NCI-H2227 (cell line): ENCODE results near the gene SERINC5.
"Not testable (repeated sequence)": the region's sequence is repeated elsewhere in the genome, so short reads cannot be mapped to it uniquely, and the experiment has no call there.

Experiments used
- DNase-seq: peaks from one replicate; lab custom pipeline; 2025; ENCODE audit not compliant: unreplicated experiment; lab: John Stamatoyannopoulos, UW

SERINC5 gene

DNA sequence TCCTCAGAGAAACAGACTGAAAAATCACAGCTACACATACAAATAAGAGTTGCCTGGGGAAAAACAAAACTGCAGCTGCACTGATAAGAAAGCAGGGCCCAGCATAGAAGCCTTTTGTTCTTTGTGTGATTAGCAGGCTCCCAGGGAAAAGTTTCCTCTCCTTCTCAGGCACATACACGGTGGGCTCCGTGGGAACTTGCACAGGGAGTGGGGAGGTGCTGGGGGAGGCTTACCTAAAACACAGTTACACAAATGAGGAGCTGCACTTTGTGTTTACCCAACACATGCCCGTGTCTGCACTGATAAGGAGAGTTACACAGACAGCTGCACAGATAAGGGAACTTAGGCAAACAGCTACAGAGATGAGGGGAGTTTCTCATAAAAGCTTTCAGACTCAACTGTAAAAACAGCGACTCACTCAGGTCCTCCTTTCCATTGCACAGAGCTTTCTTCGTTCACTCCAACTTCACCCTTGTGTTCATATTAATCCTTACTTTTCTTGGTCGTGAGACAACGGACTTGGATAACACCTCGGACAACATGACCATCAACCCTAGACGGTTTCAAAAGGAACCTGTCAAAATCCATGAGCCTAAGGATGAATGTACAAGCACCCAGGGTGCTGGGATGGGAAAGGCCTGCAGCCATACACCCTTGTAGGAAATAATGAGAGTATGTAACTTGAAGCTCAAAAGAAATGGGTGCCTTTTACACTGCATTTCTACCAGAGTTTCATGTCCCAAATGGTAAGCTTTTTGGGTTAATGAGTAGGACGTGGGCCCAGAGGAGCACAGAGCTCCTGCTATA lies 50.8 kb downstream of the SERINC5 start:
- DNase-seq: no peak

DNA sequence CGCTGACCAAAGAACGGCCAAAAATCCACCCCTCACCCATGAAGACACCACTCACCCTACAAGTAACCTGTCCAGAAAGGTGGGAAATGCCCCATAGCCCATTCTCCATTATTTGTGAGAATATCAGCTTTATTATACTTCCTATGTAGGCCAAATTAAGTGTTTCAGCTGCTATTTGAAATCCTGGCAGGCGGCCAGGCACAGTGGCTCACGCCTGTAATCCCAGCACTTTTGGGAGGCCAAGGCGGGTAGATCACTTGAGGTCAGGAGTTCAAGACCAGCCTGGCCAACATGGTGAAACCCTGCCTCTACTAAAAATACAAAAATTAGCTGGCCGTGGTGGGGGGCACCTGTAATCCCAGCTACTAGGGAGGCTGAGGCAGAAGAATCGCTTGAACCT lies 54.1 kb downstream of the SERINC5 start:
- DNase-seq: not testable (repeated sequence)

DNA sequence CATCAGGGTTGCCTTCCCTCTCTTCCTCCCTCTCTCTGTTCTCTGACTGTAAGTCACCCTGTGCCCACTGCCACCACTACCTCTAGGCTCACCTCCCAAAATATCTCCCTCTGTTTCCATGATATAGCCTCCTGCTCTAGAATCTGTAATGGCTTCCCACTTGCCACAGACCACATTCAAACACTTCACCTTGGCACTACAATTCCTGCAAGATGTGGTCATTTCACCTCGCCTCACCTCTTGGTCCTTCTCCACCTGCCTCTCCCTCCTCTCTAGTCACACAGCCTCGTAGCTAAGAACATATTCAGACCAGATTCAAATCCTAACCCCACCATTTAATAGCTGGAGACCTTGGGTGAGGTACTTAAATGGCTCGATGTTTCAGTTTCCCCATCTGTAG lies 56.9 kb downstream of the SERINC5 start:
- DNase-seq: no peak

DNA sequence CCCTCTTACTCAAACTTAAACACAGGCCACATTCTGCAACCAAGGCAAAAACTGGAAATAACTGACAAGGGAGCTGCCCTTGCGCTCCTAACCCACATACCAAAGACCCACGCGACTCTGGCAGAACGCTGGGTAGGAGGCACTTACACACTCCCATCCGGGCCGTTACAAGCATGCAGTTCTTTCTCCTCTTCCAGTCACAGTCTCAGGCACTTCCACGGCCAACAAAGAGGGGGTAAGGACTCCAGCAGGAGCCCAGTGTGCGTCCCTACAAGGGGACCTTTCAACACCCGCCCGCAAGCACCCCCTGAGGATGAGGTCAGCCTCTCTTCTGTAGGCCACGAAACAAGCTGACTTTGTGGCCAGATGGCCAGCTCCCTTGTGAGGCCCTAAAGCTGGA lies 57.4 kb downstream of the SERINC5 start:
- DNase-seq: no peak

DNA sequence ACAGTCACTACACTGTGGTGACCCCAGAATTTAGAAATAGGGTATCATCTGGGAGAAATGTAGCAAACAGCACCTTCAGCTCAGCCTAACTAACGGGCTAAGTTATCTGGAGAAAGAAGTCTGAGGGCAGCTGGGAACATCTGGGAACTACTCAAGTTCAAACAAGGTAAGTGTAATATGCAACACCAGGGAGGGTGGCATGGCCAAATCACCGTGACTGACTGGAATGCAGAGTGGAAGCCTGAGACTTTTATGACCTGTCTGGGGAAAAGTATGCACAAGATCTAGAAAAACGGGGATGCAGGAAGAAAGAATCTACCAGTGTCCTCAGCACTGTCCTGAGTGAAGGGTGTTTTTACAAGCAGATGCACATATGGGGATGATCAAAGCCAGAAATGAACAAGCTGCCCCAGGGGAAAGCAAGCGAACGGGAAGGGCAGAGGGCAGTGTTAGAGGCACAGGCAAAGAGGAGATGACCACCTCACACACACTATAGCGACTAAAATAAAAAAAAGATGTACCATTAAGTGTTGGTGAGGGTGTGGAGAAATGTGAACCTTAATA lies 59.9 kb downstream of the SERINC5 start:
- DNase-seq: no peak

DNA sequence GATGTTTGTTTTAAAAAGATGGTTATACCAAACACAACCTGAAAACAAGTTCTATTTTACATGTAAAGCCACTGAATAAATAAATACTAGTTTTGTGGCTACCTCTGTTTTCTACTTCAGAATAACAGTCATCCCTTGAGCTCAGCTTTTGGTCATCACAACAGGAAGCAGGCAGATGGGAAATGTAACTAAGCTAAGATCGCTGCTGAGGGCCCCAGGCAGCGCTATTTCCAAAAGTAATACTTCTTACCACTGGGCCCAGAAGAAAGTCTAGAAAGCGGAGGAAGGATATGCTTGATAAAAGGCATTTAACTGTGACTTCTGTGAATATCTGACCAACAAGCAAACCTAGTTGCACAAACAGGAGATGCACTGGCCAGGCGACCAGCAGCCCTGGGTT lies 61.4 kb downstream of the SERINC5 start:
- no peak for DNase-seq

DNA sequence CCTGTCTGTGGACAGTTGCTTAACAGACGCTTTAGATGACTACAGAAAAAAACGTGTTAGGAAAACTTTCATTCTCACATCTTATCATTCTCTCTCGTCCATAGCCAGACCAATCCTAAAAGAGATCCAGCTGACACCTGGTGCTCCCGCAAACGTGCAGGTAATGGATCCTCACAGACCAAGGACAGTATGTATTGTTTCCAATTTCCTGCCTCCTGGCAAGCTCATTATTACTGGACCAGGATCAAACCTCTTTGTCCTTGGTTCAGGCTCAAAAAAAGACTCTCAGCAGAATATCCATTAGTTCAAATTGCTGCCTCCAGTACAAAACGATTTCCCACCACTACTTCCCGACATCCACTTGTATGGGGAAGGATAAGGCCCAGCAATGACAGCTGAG lies 62.4 kb downstream of the SERINC5 start:
- peak; percentile 80 for DNase-seq

DNA sequence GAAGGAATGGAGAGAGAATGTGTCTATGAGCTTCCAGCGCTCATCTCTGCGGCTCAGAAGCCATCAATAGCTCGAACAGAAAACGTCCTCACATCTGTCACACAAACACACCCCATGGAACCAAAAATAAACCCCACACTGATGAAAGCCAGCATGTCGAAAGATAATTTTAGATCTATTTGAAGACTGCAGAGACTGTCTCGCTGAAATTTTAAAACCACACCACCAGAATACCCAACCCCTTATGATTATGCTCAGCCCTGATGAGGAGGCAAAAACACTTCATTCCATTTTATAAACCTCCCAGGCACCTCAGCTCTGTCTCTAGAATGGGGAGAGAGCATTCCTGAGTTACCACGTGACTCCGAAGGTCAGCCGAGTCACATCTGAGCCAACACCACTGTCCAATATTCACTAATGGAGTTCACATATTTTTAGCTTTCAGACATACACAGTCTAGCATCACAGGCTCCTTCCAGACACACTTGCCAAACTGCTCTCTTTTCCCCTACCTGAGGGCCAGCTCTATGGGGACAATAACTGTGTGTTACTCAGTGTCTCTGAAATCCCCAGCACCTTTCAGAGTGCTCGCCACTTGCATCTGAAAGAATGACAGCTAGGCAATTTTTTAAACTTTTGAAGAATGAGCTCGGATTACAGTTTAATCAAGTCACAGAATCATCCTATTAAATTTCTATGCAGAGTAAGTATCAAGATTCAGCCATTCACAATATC lies 63.2 kb downstream of the SERINC5 start:
- no peak for DNase-seq

DNA sequence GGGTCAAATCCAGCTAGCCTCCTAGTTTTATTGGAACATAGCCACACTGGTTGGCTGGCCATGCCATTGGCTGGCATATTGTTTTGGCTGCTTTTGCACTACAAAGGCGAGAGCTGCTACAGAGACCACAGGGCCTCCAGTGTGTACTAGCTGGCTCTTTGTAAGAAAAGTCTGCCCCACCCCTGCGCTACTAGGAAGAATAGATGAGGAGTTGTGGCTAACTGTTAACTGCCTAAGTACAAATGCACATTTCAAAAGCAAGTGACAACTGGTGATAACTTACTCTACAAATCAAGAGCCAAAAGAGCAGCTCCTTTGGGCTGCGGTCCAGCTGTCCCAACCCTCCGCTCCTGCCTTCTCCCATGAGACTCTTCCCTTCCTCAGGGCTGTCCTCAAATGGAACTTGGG lies 63.9 kb downstream of the SERINC5 start:
- DNase-seq: no peak

DNA sequence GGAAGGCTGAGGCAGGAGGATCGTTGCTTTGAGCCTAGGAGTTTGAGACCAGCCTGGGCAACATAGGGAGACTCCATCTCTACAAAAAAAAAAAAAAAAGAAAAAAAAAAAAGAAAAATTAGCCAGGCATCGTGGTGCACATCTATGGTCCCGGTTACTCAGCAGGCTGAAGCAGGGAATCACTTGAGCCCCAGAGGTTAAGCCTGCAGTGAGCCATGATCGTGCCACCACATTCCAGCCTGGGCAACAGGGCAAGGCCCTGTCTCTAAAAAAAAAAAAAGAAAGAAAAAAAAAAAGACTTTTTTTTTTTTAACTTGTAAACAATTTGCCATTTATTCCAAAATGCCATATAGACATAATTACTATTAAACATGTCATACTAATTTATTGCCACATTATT lies 64.5 kb downstream of the SERINC5 start:
- DNase-seq: no peak

DNA sequence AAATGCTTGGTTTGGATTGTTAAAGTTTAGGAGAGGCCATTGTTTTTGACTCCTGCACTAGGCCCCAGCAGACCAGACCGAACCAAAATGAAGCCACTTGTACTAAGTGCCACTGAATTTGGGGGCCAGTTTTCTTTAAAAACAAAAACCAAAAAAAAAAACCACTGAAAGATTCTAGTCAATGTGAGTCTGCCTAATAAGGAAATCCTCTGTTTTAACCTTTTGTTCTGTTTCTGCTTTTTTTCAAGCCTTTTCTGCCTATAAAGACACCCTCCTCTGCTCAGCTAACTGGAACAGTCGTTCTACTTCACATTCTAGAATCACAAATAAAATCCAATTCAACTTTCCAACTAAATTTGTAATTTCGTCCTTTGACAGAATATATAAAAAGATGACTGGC lies 64.9 kb downstream of the SERINC5 start:
- DNase-seq: no peak

DNA sequence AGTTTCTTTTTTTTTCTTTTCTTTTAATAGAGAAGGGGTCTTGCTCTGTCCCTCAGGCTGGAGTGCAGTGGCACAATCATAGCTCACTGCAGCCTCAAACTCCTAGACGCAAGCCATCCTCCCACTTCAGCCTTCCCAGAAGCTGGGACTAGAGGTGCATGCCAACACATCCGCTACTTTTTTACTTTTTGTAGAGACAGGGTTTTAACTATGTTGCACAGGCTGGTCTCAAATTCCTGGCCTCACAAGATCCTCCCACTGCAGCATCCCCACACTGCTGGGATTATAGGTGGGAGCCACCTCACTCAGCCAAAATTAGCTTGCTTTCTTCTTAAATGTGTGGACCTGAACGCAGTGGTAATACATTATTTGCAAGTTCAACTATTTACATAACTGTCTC lies 66.1 kb downstream of the SERINC5 start:
- DNase-seq: no peak

DNA sequence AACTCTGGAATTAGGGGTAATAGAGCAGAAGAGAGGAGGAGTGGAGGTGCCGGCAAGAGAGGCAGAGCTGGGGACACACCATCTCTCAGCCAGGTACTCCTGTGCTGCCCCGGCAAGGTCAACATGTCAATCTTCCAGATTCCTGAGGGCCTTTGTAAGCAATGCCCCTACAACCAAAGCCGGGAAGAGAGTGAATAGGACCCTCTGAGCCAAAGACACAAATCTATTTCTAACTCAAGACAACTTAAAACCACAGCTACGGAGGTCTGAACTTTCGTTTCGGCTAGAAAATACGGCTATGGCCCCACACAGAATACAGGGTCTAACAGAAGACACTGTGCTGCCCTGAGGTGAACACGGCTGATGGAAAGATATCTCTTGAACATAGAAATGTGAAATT lies 66.6 kb downstream of the SERINC5 start:
- no peak for DNase-seq

DNA sequence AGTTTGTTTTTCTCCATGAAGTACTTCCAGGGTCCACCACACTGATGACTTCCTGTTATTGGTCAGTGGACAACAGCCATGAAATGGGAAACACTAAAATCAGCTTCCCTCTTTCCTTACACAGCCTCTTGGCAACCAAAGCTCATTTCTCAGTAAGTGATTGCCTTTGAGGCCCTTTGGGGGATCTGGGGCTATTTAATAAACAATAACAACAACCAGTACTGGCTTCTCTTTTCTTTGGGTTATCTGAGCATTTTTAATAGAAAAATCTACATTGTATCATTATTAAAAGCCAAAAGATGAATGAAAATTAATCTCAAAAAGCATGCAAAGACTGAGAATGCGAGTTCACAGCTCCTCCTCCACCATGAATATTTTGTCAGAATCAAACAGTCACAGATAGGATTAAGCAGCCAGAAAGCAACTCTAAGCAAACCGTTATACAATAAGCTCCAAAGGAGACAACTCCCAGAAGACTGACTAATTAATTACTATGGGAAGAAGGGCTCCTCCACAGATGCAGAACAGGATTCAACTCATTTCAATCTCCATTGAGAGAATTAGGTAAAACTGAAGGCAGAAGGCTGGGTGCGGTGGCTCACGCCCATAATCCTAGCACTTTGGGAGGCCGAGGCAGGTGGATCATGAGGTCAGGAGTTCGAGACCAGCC lies 68.3 kb downstream of the SERINC5 start:
- no peak for DNase-seq

DNA sequence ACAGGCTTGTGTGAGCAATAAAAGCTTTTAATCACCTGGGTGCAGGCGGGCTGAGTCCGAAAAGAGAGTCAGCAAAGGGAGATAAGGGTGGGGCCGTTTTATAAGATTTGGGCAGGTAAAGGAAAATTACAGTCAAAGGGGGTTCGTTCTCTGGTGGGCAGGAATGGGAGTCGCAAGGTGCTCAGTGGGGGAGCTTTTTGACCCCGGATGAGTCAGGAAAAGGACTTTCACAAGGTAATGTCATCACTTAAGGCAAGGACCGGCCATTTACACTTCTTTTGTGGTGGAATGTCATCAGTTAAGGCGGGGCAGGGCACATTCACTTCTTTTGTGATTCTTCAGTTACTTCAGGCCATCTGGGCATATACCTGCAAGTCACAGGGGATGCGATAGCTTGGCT lies 70.3 kb downstream of the SERINC5 start:
- DNase-seq: not testable (repeated sequence)

DNA sequence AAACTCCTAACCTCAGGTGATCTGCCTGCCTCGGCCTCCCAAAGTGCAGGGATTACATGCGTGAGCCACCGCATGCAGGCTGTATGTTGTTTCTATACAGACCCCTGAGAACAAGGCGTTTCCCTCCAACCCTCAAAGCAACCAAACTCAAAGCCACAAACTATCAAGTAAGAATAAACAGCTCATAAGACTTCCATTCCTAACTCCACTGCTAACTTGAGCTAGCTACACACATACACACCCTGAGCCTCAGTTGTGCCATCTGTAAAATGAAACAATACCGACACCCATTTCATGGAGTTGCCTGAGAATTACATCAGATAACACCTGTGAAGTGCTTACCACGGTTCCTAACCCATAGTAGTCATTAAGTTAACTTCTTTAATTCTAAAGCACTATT lies 70.8 kb downstream of the SERINC5 start:
- no peak for DNase-seq

DNA sequence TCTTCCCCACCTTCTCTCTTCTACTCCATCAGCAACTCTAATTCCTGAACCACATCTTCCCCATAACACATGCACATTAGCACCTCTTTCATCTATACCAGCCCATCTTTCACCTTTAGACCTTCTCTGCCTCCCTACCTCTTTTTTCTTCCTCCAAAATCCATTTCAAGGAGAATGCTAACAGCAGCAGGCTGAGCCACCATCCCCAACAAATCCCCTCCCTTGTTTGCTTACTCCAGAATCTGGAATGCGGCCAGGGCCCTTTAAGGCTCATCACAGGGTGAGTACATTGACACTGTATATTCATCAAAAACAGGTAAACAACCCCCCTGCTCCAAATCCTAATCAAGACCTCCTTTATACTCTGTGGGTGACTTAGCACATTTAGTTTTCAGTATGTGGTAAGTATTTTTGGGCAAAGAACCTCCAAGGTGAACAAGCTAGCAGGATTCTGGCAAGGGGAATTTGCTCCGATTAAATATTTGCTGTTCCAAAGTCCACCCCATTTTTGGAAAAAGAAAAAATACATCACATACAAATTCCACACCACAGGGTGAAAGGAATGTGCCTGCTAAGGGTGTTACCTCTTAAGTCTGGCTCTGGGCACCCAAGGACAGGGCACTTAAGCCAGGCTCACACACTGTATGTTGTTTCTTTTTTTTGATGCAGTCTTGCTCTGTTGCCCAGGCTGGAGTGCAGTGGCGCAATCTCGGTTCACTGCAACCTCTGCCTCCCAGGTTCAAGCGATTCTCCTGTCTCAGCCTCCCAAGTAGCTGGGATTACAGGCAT lies 71.4 kb downstream of the SERINC5 start:
- no peak for DNase-seq

DNA sequence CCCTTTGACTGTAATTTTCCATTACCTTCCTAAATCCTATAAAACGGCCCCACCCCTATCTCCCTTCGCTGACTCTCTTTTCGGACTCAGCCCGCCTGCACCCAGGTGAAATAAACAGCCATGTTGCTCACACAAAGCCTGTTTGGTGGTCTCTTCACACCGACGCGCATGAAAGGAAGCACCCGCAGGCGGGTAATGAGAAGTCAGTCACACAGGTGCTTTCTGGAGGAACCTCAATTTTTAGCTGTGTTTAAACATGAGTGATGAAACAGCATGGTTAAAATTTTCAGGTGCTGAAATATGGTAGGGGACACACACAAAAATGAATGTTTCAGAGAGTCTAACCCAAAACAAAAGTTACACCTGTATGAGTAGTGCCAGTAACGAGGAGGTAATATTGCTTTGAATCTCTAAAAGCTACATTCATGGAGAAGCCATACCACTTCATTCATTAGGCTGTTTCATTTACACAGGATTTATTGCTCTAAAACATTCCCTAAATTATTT lies 72.1 kb downstream of the SERINC5 start:
- DNase-seq: not testable (repeated sequence)

DNA sequence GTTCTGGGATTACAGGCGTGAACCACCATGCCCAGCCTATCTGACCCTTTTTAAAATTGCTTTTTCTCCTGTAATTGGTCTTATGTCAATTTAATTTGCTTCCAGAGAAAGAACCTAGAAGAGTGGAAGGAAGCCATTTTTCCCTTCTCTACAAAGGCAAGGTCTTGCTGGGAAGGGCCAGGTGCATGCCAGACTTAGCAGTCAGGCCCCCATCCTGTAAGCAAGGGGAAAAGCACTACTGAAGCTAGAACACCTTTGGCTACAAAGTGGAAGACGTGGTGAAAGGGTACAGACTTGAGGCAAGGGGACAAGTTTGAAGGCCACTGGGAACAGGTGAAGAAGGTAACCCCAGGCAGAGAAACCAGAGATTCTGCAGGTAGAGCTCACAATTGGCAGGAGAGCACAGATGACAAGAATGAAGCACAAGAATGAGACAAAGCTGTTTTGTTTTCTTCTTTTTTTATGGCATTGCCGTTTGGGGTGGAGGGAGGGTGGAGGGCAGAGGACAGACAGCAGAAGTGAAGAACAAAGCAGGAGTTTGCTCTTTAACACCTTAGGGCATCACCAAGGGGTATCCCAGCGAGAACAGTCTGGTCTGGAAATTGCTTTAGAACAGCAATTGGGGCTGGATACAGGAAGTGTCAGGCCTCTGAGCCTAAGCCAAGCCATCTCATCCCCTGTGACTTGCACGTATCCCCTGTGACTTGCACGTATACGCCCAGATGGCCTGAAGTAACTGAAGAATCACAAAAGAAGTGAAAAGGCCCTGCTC lies 72.9 kb downstream of the SERINC5 start:
- DNase-seq: no peak

DNA sequence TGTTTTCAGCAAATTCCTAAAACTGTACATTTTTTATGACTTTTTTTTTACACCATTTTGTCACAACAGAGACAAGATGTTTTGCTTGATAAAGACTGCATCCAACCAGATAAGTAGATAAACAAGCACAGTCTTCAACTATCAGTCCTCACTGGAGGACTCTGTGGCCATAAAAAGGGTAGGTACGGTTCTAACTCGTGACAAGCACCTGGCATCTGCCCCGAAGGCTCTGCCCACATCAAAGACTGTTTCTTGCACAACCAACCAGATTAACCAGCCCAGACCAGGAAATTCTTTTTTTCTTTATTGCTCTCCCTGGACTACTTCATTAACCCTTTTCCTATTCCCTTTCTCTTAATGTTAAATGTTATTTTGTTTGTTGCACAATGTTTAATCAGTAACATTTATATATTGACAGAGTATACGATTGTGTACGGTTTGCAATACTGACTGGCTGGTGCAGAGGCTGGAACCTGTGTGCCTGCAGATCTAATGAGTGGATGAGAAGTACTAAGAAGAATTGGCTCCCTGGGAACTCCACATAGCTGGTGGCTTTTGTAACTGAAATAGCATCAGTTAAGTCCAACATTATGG lies 74.1 kb downstream of the SERINC5 start:
- no peak for DNase-seq
